Brain microvascular endothelial cell (primary cell): Measurements from ENCODE around the gene KIAA0825.

Source experiments
- DNase-seq: peaks from one replicate; pipeline ENCODE4 v3.0.0-alpha.2; 2020
- H3K27ac ChIP-seq: fragments of 250-450 bp; sonication (Bioruptor Pico); 2 replicates; pipeline ENCODE4 v1.5.1; 2020; ENCODE audit warnings: mild to moderate bottlenecking, moderate library complexity
- H3K27me3 ChIP-seq: fragments of 250-450 bp; sonication (Bioruptor Pico); replicated peaks from 2 replicates; pipeline ENCODE4 v1.5.1; 2020; ENCODE audit warnings: mild to moderate bottlenecking
- H3K36me3 ChIP-seq: fragments of 250-450 bp; sonication (Bioruptor Pico); replicated peaks from 2 replicates; pipeline ENCODE4 v1.5.1; 2020; ENCODE audit warnings: mild to moderate bottlenecking
- H3K4me3 ChIP-seq: 2 replicates; pipeline ENCODE4 v1.5.1; 2011; ENCODE audit warnings: low read depth, mild to moderate bottlenecking, control low read depth, low read length, moderate library complexity
- in situ Hi-C: cut with HindIII; loops from 2 replicates; pipeline ENCODE4 v1.10.0; 2017; ENCODE audit warnings: low sequenced_read_pairs, low pct_ligation_motif_present
- TF ChIP-seq, protein P1 (sequence below): IDR thresholded peaks from 2 replicates; pipeline ENCODE4 v1.5.1; 2011; ENCODE audit warnings: low read depth, mild to moderate bottlenecking, moderate library complexity, low read length, control low read depth, inconsistent platforms; ENCODE audit errors: missing control alignments

Gene KIAA0825

DNA sequence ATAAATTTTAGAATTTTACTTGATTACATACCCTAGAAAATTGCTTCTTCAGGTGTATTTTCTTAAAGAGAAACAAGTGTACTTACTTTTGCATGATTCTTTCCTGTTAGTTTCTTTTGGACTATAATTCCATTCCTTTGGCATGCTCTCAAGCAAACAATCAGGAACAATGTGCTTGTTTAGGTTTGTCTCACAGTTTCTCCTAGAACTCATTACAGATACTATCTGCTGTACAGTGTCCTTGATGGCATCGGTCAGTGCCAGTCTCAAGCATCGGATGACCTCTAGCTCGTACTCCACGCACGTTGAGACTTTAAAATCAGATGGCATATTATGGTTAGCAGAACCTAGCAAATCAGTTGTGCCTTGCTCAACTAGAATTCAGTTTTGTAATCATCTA is 214.9 kb downstream of the KIAA0825 start:
- H3K36me3 ChIP-seq, result no peaks in the 10 kb centered on the region
- no peak overlapping the region for H3K4me3 ChIP-seq
- TF ChIP-seq, protein P1, sequence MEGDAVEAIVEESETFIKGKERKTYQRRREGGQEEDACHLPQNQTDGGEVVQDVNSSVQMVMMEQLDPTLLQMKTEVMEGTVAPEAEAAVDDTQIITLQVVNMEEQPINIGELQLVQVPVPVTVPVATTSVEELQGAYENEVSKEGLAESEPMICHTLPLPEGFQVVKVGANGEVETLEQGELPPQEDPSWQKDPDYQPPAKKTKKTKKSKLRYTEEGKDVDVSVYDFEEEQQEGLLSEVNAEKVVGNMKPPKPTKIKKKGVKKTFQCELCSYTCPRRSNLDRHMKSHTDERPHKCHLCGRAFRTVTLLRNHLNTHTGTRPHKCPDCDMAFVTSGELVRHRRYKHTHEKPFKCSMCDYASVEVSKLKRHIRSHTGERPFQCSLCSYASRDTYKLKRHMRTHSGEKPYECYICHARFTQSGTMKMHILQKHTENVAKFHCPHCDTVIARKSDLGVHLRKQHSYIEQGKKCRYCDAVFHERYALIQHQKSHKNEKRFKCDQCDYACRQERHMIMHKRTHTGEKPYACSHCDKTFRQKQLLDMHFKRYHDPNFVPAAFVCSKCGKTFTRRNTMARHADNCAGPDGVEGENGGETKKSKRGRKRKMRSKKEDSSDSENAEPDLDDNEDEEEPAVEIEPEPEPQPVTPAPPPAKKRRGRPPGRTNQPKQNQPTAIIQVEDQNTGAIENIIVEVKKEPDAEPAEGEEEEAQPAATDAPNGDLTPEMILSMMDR, result no peak
- in situ Hi-C loops, result no loop called here
- H3K27ac ChIP-seq, result no peak overlapping the region
- H3K27me3 ChIP-seq, result no peaks in the 10 kb centered on the region
- no peak for DNase-seq

GRCh38 chr5:94402096-94402495 is 216.3 kb downstream of the KIAA0825 start:
- DNase-seq, result no peak
- H3K36me3 ChIP-seq, result no peaks in the 10 kb centered on the region
- H3K27ac ChIP-seq, result no peak overlapping the region
- TF ChIP-seq, protein P1, result no peak
- in situ Hi-C loops, result no loop called here
- no peak overlapping the region for H3K4me3 ChIP-seq
- H3K27me3 ChIP-seq, result no peaks in the 10 kb centered on the region

GRCh38 chr5:94397508-94397907 is 220.9 kb downstream of the KIAA0825 start:
- DNase-seq, result no peak
- TF ChIP-seq, protein P1, result no peak
- no peaks in the 10 kb centered on the region for H3K36me3 ChIP-seq
- in situ Hi-C loops, result no loop called here
- H3K27ac ChIP-seq, result no peak overlapping the region
- no peaks in the 10 kb centered on the region for H3K27me3 ChIP-seq
- H3K4me3 ChIP-seq, result no peak overlapping the region

- no peaks in the 10 kb centered on the region for H3K27me3 ChIP-seq
- TF ChIP-seq, protein P1, result no peak
- in situ Hi-C loops, result no loop called here
- H3K4me3 ChIP-seq, result no peak overlapping the region
- no peak for DNase-seq
- H3K36me3 ChIP-seq, result no peaks in the 10 kb centered on the region
- H3K27ac ChIP-seq, result no peak overlapping the region
Observed at GRCh38 chr5:94396687-94397086, 221.7 kb downstream of the KIAA0825 start.

GRCh38 chr5:94395468-94395867 is 222.9 kb downstream of the KIAA0825 start:
- in situ Hi-C loops, result no loop called here
- TF ChIP-seq, protein P1, result no peak
- DNase-seq, result no peak
- Histone ChIP-seq H3K27ac (no peak overlapping the region), H3K36me3 (no peaks in the 10 kb centered on the region), H3K27me3 (no peaks in the 10 kb centered on the region), H3K4me3 (no peak overlapping the region)

DNA sequence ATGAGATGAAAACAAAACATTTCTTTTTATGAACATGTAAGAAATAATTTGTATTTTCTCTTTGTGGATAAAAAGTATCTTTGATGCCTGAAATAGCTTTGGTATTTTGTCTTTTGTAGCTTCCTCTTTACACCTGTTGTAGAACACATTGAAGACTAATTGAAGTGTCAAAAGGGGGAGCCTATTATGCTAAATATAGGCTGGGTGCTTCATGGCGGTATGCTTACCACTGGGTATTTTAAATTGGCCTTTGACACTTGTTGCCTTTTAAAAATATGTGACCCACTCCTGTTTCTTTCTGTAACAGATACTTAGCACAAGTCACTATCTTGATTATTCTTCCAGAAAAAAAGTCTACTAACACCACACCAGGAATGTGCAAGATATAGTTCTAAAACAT is 226.4 kb downstream of the KIAA0825 start:
- H3K4me3 ChIP-seq, result no peak overlapping the region
- in situ Hi-C loops, result no loop called here
- TF ChIP-seq, protein P1, result no peak
- no peaks in the 10 kb centered on the region for H3K36me3 ChIP-seq
- H3K27ac ChIP-seq, result no peak overlapping the region
- DNase-seq, result no peak
- H3K27me3 ChIP-seq, result no peaks in the 10 kb centered on the region
